Vagina (tissue), 2 donors: ENCODE measurements around the gene H3-3A. TPM values are rescaled to one million over a fixed set of nuclear protein-coding genes. Genes with fewer than 3 reads are reported as not detected.

Source experiments
- DNase-seq, 2 donors: peaks; one replicate each; pipeline ENCODE4 v3.0.0-alpha.2; 2017; ENCODE audit errors: extremely low spot score in 2 of 2
- H3K27ac ChIP-seq: fragments of 200-600 bp; sonication (generic); one replicate; pipeline ENCODE4 v1.5.1; 2019
- H3K27me3 ChIP-seq: fragments of 200-600 bp; sonication (generic); one replicate; pipeline ENCODE4 v1.5.1; 2019
- H3K36me3 ChIP-seq, 2 donors: fragments of 200-600 bp; sonication (generic); one replicate each; pipeline ENCODE4 v1.5.1; 2017 to 2019
- H3K4me1 ChIP-seq: fragments of 200-600 bp; sonication (generic); one replicate; pipeline ENCODE4 v1.5.1; 2019
- H3K4me3 ChIP-seq, 2 donors: fragments of 200-600 bp; sonication (generic); 1 replicate in 1 of 2; 2 replicates in 1 of 2; pipeline ENCODE4 v1.5.1; 2016 to 2019
- H3K9me3 ChIP-seq: fragments of 200-600 bp; sonication (generic); one replicate; pipeline ENCODE4 v1.5.1; 2019
- POLR2A ChIP-seq, 2 donors: fragments of 450-650 bp; IDR thresholded peaks; one replicate each; pipeline ENCODE4 v1.6.1; 2017; ENCODE audit warnings: antibody characterized with exemption in 2 of 2, mild to moderate bottlenecking in 2 of 2, moderate library complexity in 2 of 2
- POLR2AphosphoS5 ChIP-seq, 2 donors: sonication (generic); formaldehyde crosslinking; IDR thresholded peaks; one replicate each; pipeline ENCODE4 v1.9.0; 2017; ENCODE audit warnings: antibody characterized with exemption in 2 of 2, mild to moderate bottlenecking in 2 of 2, low read depth in 1 of 2; ENCODE audit not compliant: insufficient read depth in 1 of 2
- intact Hi-C: fragments of 100-400 bp; cut with DNase I; formaldehyde crosslinking; loops from one replicate; pipeline ENCODE4 v1.15.1; 2023
- total RNA-seq: library from RNA; depleted of rRNA; stranded (reverse); fragments of >200 nt; gene quantifications from one replicate; pipeline ENCODE4 v1.2.3, GENCODE V29; 2016
- TF ChIP-seq, protein P1 (sequence below), 3 experiments: fragments of 450-650 bp in 2 of 3; fragments of 200-600 bp in 1 of 3; sonication (generic) in 1 of 3; IDR thresholded peaks; one replicate each; pipeline ENCODE4 v1.5.1; 2017 to 2019; ENCODE audit warnings: antibody characterized with exemption in 3 of 3, mild to moderate bottlenecking in 2 of 3, moderate library complexity in 2 of 3

Gene H3-3A
- total RNA-seq, 1 donor from 2014 or later: 263 TPM

DNA sequence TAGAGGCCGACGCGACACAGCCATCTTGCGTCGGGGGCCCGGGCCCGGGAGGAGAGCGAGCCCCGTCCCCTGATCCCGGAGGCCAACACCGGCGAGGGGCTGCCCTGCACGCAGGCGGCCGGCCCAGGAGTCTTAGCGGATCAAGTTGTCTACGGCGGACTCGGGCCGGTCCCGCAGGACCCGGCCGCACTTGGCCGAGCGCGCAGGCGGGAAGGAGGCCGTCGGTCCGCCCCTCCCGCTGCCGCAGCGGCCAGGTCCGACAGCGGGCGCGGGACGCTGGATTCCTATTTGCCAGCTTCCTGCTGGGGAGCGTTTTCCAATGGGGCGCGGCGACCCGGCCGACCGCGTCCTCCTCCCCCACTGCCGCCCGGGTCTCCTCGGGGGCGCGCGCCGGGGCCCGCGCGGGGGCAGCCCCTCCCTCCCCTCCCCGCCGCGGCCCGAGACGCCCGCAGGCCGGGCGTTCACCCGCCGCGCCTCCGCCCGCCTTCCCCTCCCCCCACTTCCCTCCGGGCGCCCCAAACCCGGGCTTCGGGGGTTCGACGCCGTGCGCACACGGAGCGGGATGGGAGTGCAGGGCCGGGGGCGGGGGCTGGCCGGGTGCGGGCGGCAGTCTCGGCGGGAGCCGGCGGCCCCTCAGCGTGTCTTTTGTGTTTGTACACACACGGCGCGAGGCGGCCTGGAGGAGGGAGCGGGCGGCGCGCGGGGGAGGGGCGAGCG, 517 bp upstream of the H3-3A start:
- intact Hi-C loops: loop anchor here (5.0 to 10.0 kb wide), 2 partner anchors 60 to 123 kb away; partner anchors contain the start of gene ACBD3
- peak overlapping the region; percentile 66 to 88 for H3K4me3 ChIP-seq
- H3K4me1 ChIP-seq: peaks cover 43% of the 10 kb centered on the region
- H3K36me3 ChIP-seq: peaks cover 0 to 14% of the 10 kb centered on the region in 2 donors
- peak overlapping the region; percentile 100 for H3K27ac ChIP-seq
- DNase-seq: peak in 1 of 2 donors; percentile 90
- TF ChIP-seq POLR2A (IDR thresholded peaks at IDR 0.05): no peak
- peak in 1 of 2 donors; percentile 52 for TF ChIP-seq POLR2AphosphoS5 (IDR thresholded peaks at IDR 0.05; ENCODE audit: insufficient read depth in 1 of 2, low read depth in 1 of 2)
- TF ChIP-seq, protein P1, sequence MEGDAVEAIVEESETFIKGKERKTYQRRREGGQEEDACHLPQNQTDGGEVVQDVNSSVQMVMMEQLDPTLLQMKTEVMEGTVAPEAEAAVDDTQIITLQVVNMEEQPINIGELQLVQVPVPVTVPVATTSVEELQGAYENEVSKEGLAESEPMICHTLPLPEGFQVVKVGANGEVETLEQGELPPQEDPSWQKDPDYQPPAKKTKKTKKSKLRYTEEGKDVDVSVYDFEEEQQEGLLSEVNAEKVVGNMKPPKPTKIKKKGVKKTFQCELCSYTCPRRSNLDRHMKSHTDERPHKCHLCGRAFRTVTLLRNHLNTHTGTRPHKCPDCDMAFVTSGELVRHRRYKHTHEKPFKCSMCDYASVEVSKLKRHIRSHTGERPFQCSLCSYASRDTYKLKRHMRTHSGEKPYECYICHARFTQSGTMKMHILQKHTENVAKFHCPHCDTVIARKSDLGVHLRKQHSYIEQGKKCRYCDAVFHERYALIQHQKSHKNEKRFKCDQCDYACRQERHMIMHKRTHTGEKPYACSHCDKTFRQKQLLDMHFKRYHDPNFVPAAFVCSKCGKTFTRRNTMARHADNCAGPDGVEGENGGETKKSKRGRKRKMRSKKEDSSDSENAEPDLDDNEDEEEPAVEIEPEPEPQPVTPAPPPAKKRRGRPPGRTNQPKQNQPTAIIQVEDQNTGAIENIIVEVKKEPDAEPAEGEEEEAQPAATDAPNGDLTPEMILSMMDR (IDR thresholded peaks at IDR 0.05): no peak
- H3K9me3 ChIP-seq: no peaks in the 10 kb centered on the region
- no peaks in the 10 kb centered on the region for H3K27me3 ChIP-seq

DNA sequence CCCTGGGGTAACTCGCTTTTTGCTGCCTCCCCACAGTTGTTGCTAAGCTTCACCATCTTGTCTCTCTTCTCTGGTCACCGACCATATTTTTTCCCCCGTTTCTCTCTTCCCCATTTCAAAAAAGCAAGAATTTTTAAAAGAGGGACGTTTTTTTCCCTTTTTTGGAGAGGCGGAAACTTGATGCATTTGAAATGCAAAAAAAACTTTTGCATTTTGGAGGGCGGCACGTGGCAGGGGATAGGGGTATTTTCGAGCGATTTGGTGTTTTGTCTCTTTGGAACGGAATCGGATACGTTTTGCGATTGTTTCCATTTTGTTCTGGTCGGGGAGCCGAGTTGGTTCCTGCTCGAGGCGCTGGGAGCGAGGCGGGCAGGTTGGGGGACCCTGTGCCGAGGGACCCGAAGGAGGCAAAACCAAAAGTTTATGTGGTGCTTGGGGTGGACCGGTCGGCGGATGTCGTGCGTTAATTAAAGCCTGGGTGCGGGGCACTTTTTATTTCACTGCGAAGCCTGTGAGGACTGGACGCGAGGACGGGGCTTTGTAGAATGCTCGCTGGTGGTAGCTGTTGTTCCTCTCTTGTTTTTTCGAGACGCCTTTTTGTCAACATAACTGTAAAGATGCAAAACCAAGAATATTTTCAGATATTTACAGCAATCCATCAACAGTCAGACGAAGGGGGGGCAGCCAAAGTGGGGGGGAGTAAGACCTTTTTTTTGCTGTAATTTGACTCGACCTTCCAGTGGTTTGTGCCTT, 884 bp downstream of the H3-3A start:
- H3K4me3 ChIP-seq: peak overlapping the region; percentile 58 to 88
- H3K9me3 ChIP-seq: no peaks in the 10 kb centered on the region
- TF ChIP-seq, protein P1 (IDR thresholded peaks at IDR 0.05): no peak
- TF ChIP-seq POLR2A (IDR thresholded peaks at IDR 0.05) (no peak), POLR2AphosphoS5 (IDR thresholded peaks at IDR 0.05; ENCODE audit: insufficient read depth in 1 of 2, low read depth in 1 of 2) (no peak)
- peaks cover 0 to 27% of the 10 kb centered on the region in 2 donors for H3K36me3 ChIP-seq
- peak in 1 of 2 donors; percentile 89 for DNase-seq
- peak overlapping the region; percentile 100 for H3K27ac ChIP-seq
- H3K4me1 ChIP-seq: peaks cover 57% of the 10 kb centered on the region
- H3K27me3 ChIP-seq: no peaks in the 10 kb centered on the region
- intact Hi-C loops: loop anchor here (5.0 to 10.0 kb wide), 2 partner anchors 61 to 121 kb away; partner anchors contain the start of gene ACBD3

- Histone ChIP-seq H3K27ac (peak overlapping the region; percentile 100), H3K36me3 (peaks cover 0 to 35% of the 10 kb centered on the region in 2 donors), H3K27me3 (no peaks in the 10 kb centered on the region), H3K9me3 (no peaks in the 10 kb centered on the region), H3K4me3 (peak overlapping the region; percentile 58 to 88), H3K4me1 (peaks cover 65% of the 10 kb centered on the region)
- DNase-seq: no peak
- intact Hi-C loops: loop anchor here (2.0 to 10.0 kb wide), 3 partner anchors 57 to 121 kb away; partner anchors contain the start of gene ACBD3
- TF ChIP-seq POLR2A (IDR thresholded peaks at IDR 0.05) (no peak), POLR2AphosphoS5 (IDR thresholded peaks at IDR 0.05; ENCODE audit: insufficient read depth in 1 of 2, low read depth in 1 of 2) (peak in 1 of 2 donors; percentile 14)
- TF ChIP-seq, protein P1 (IDR thresholded peaks at IDR 0.05): peak; percentile 50 to 85 (median 85)
Measured at GRCh38 chr1:226063977-226064815, 1.7 kb downstream of the H3-3A start.

GRCh38 chr1:226064816-226065248, 2.3 kb downstream of the H3-3A start:
- H3K36me3 ChIP-seq: peaks cover 0 to 41% of the 10 kb centered on the region in 2 donors
- H3K4me3 ChIP-seq: peak overlapping the region; percentile 20 to 88
- H3K4me1 ChIP-seq: peaks cover 71% of the 10 kb centered on the region
- intact Hi-C loops: loop anchor here (2.0 to 10.0 kb wide), 3 partner anchors 56 to 120 kb away; partner anchors contain the start of gene ACBD3
- TF ChIP-seq, protein P1 (IDR thresholded peaks at IDR 0.05): peak in 2 of 3 experiments; percentile 27 to 53
- peak in 1 of 2 donors; percentile 33 for TF ChIP-seq POLR2AphosphoS5 (IDR thresholded peaks at IDR 0.05; ENCODE audit: insufficient read depth in 1 of 2, low read depth in 1 of 2)
- no peak for TF ChIP-seq POLR2A (IDR thresholded peaks at IDR 0.05)
- no peaks in the 10 kb centered on the region for H3K27me3 ChIP-seq
- no peaks in the 10 kb centered on the region for H3K9me3 ChIP-seq
- no peak for DNase-seq
- H3K27ac ChIP-seq: peak overlapping the region; percentile 100
